ENCODE measurements around the gene RHOJ.

Gene RHOJ

GRCh38 chr14:63245893-63246292 lies 41.6 kb downstream of the RHOJ start:
- no peak for TF ChIP-seq CTCF (IDR thresholded peaks at IDR 0.05; ENCODE audit: low read depth, low read length, missing control alignments)
- in situ Hi-C loops (cut with HindIII; ENCODE audit: low sequenced_read_pairs): no loop called here
- H3K4me3 ChIP-seq (ENCODE audit: low read depth, low read length): no peak overlapping the region
- DNase-seq (ENCODE audit: low read depth): no peak

GRCh38 chr14:63248211-63248610 lies 44.0 kb downstream of the RHOJ start:
- TF ChIP-seq CTCF (IDR thresholded peaks at IDR 0.05; ENCODE audit: low read depth, low read length, missing control alignments): no peak
- DNase-seq (ENCODE audit: low read depth): peak; percentile 43
- in situ Hi-C loops (cut with HindIII; ENCODE audit: low sequenced_read_pairs): no loop called here

GRCh38 chr14:63249092-63249491 lies 44.8 kb downstream of the RHOJ start:
- no peak for TF ChIP-seq CTCF (IDR thresholded peaks at IDR 0.05; ENCODE audit: low read depth, low read length, missing control alignments)
- in situ Hi-C loops (cut with HindIII; ENCODE audit: low sequenced_read_pairs): no loop called here

More at GRCh38 chr14:63248211-63248610, 44.0 kb downstream of the RHOJ start:
- no peak overlapping the region for H3K4me3 ChIP-seq (ENCODE audit: low read depth, low read length)

GRCh38 chr14:63257299-63257698 lies 53.1 kb downstream of the RHOJ start:
- no peak overlapping the region for H3K4me3 ChIP-seq (ENCODE audit: low read depth, low read length)
- no peak for TF ChIP-seq CTCF (IDR thresholded peaks at IDR 0.05; ENCODE audit: low read depth, low read length, missing control alignments)
- in situ Hi-C loops (cut with HindIII; ENCODE audit: low sequenced_read_pairs): no loop called here
- no peak for DNase-seq (ENCODE audit: low read depth)

More at GRCh38 chr14:63249092-63249491, 44.8 kb downstream of the RHOJ start:
- DNase-seq (ENCODE audit: low read depth): peak; percentile 53
- H3K4me3 ChIP-seq (ENCODE audit: low read depth, low read length): no peak overlapping the region

GRCh38 chr14:63262446-63262845 lies 58.2 kb downstream of the RHOJ start:
- in situ Hi-C loops (cut with HindIII; ENCODE audit: low sequenced_read_pairs): no loop called here
- DNase-seq (ENCODE audit: low read depth): no peak
- no peak for TF ChIP-seq CTCF (IDR thresholded peaks at IDR 0.05; ENCODE audit: low read depth, low read length, missing control alignments)
- no peak overlapping the region for H3K4me3 ChIP-seq (ENCODE audit: low read depth, low read length)

GRCh38 chr14:63266106-63266505 lies 61.9 kb downstream of the RHOJ start:
- no peak for TF ChIP-seq CTCF (IDR thresholded peaks at IDR 0.05; ENCODE audit: low read depth, low read length, missing control alignments)
- in situ Hi-C loops (cut with HindIII; ENCODE audit: low sequenced_read_pairs): no loop called here

GRCh38 chr14:63267171-63267570 lies 62.9 kb downstream of the RHOJ start:
- TF ChIP-seq CTCF (IDR thresholded peaks at IDR 0.05; ENCODE audit: low read depth, low read length, missing control alignments): no peak
- no peak for DNase-seq (ENCODE audit: low read depth)

More at GRCh38 chr14:63266106-63266505, 61.9 kb downstream of the RHOJ start:
- H3K4me3 ChIP-seq (ENCODE audit: low read depth, low read length): no peak overlapping the region
- DNase-seq (ENCODE audit: low read depth): no peak

More at GRCh38 chr14:63267171-63267570, 62.9 kb downstream of the RHOJ start:
- in situ Hi-C loops (cut with HindIII; ENCODE audit: low sequenced_read_pairs): no loop called here
- no peak overlapping the region for H3K4me3 ChIP-seq (ENCODE audit: low read depth, low read length)
